ENCODE results near the gene MATN3. TPM values are rescaled to one million over a fixed set of nuclear protein-coding genes. Genes with fewer than 3 reads are reported as not detected.

MATN3 gene
- total RNA-seq, 1 donor from 2014 or later = 1.3 TPM

- Mint-ChIP-seq H3K27me3 (ENCODE audit: low read depth) (no peaks in the 10 kb centered on the region), H3K4me3 (no peak overlapping the region), H3K27ac (ENCODE audit: unreplicated experiment) (no peak overlapping the region), H3K9me3 (peaks cover 5% of the 10 kb centered on the region), H3K36me3 (ENCODE audit: low read depth) (peaks cover 44% of the 10 kb centered on the region), H3K4me1 (no peaks in the 10 kb centered on the region)
- no peak for TF ChIP-seq CTCF (conservative IDR thresholded peaks at IDR 0.05)
- no peak for DNase-seq (ENCODE audit: low read depth, low spot score)
Observed at GRCh38 chr2:20027260-20027677, 14.8 kb upstream of the MATN3 start.

DNA sequence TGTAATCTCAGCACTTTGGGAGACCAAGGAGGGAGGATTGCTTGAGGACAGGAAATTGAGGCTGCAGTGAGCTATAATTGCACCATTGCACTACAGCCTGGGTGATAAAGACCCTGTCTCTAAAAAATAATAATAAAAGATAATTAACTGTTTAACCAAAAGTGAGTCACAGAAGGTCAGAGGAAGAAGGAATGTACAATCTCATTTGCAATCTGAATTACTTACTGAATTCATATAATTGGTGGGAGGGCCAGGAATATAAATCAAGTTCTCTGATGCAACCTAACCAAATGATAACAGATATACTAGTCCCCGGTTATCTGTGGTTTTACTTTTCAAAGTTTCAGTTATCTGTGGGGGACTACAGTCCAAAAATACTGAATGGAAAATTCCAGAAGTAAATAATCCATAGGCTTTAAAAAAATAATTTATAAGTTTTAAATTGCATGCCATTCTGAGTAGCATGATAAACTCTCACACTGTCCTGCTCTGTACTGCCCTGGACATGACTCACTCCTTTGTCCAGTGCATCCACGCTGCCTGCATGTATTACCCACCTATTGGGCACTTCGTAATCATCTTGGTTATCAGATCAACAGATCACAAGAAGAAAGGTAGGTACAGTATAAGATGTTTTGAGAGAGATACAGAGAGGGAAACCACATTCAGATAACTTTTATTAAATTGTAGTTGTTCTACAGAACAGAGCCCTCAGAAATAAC, 12.8 kb upstream of the MATN3 start:
- H3K4me3 Mint-ChIP-seq = no peak overlapping the region
- H3K4me1 Mint-ChIP-seq = no peaks in the 10 kb centered on the region
- H3K27ac Mint-ChIP-seq (ENCODE audit: unreplicated experiment) = no peak overlapping the region
- no peak for TF ChIP-seq CTCF (conservative IDR thresholded peaks at IDR 0.05)
- H3K27me3 Mint-ChIP-seq (ENCODE audit: low read depth) = no peaks in the 10 kb centered on the region
- H3K36me3 Mint-ChIP-seq (ENCODE audit: low read depth) = peaks cover 41% of the 10 kb centered on the region
- peaks cover 15% of the 10 kb centered on the region for H3K9me3 Mint-ChIP-seq
- no peak for DNase-seq (ENCODE audit: low read depth, low spot score)

- Mint-ChIP-seq H3K27me3 (ENCODE audit: low read depth) (no peaks in the 10 kb centered on the region), H3K4me3 (no peak overlapping the region), H3K9me3 (peaks cover 17% of the 10 kb centered on the region), H3K27ac (ENCODE audit: unreplicated experiment) (no peak overlapping the region), H3K4me1 (no peaks in the 10 kb centered on the region), H3K36me3 (ENCODE audit: low read depth) (peaks cover 29% of the 10 kb centered on the region)
- no peak for DNase-seq (ENCODE audit: low read depth, low spot score)
- no peak for TF ChIP-seq CTCF (conservative IDR thresholded peaks at IDR 0.05)
Observed at GRCh38 chr2:20023688-20024087, 11.2 kb upstream of the MATN3 start.

DNA sequence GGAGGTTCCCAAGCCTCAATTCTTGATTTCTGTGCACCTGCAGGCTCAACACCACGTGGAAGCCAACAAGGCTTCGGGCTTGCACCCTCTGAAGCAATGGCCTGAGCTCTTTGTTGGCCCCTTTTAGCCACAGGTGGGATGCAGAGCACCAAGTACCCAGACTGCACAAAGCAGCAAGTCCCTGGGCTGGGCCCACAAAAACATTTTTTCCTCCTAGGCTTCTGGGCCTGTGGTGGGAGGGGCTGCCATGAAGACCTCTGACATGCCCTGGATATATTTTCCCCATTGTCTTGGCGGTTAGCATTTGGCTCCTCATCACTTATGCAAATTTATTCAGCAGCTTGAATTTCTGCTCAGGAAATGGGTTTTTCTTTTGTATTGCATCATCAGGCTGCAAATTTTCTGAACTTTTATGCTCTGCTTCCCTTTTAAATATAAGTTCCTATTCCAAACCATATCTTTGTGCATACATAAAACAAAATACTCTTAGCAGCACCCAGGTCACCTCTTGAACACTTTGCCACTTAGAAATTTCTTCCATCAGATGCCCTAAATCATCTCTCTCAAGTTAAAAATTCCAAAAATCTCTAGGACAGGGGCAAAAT, 9.0 kb upstream of the MATN3 start:
- H3K4me3 Mint-ChIP-seq = no peak overlapping the region
- no peaks in the 10 kb centered on the region for H3K4me1 Mint-ChIP-seq
- H3K27me3 Mint-ChIP-seq (ENCODE audit: low read depth) = no peaks in the 10 kb centered on the region
- no peak for DNase-seq (ENCODE audit: low read depth, low spot score)
- no peak overlapping the region for H3K27ac Mint-ChIP-seq (ENCODE audit: unreplicated experiment)
- H3K9me3 Mint-ChIP-seq = peaks cover 17% of the 10 kb centered on the region
- TF ChIP-seq CTCF (conservative IDR thresholded peaks at IDR 0.05) = no peak
- peaks cover 19% of the 10 kb centered on the region for H3K36me3 Mint-ChIP-seq (ENCODE audit: low read depth)

DNA sequence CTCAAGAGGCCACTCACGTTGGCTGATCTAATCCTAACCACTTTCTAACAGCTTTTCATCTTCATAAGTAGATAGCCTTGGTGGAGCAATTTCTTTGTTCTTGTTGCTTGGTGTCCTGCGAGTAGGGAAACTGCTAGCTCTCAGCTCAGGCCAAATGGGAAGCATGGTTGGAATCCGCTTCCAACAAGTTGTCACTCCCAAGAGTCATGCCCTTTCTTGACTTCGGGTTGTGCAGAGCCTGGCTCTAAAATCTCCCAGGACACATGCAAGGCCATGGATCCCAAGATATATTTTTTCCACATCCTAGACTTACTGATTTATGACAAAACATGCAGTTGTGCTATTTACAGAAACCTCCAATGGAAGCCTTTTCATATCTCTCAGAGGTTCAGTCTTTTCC, 7.3 kb upstream of the MATN3 start:
- no peak for DNase-seq (ENCODE audit: low read depth, low spot score)
- no peak for TF ChIP-seq CTCF (conservative IDR thresholded peaks at IDR 0.05)
- peaks cover 17% of the 10 kb centered on the region for H3K36me3 Mint-ChIP-seq (ENCODE audit: low read depth)
- H3K4me1 Mint-ChIP-seq = no peaks in the 10 kb centered on the region
- H3K27ac Mint-ChIP-seq (ENCODE audit: unreplicated experiment) = no peak overlapping the region
- H3K27me3 Mint-ChIP-seq (ENCODE audit: low read depth) = peaks cover 5% of the 10 kb centered on the region
- no peak overlapping the region for H3K4me3 Mint-ChIP-seq
- peaks cover 19% of the 10 kb centered on the region for H3K9me3 Mint-ChIP-seq

Data from neural crest cell (in vitro differentiated cells).